Bronchial epithelial cell (primary cell): Measurements from ENCODE around the gene CD2AP. TPM values are rescaled to one million over a fixed set of nuclear protein-coding genes. Genes with fewer than 3 reads are reported as not detected.
"Not testable (repeated sequence)": the region's sequence is repeated elsewhere in the genome, so short reads cannot be mapped to it uniquely, and the experiment has no call there.

Experiments
- DNase-seq: peaks from one replicate; pipeline ENCODE4 v3.0.0-alpha.2; 2010; ENCODE audit warnings: low read depth
- FAIRE-seq: peaks from 2 replicates; lab custom pipeline; 2011; peaks lifted over from hg19 to GRCh38; lab: Jason Lieb, UNC
- H3K27me3 ChIP-seq: 2 replicates; pipeline ENCODE4 v1.5.1; 2011; ENCODE audit warnings: low read length; ENCODE audit not compliant: control insufficient read depth, insufficient read depth
- H3K36me3 ChIP-seq: 2 replicates; pipeline ENCODE4 v1.5.1; 2011; ENCODE audit warnings: low read length; ENCODE audit not compliant: control insufficient read depth, insufficient read depth
- H3K4me3 ChIP-seq: 2 replicates; pipeline ENCODE4 v1.5.1; 2011; ENCODE audit warnings: mild to moderate bottlenecking, low read depth, low read length, control low read depth
- total RNA-seq: library from RNA; depleted of rRNA; stranded (reverse); fragments of >200 nt; gene quantifications from 2 replicates; pipeline ENCODE4 v1.2.1, GENCODE V29; 2014
- TF ChIP-seq, protein P1 (sequence below): IDR thresholded peaks from 2 replicates; pipeline ENCODE4 v1.5.1; 2011; ENCODE audit warnings: mild to moderate bottlenecking, moderate library complexity, low read length, control low read depth, inconsistent platforms; ENCODE audit not compliant: insufficient read depth, severe bottlenecking

CD2AP gene
- total RNA-seq, 1 donor from 2014 or later = 24.0 TPM

DNA sequence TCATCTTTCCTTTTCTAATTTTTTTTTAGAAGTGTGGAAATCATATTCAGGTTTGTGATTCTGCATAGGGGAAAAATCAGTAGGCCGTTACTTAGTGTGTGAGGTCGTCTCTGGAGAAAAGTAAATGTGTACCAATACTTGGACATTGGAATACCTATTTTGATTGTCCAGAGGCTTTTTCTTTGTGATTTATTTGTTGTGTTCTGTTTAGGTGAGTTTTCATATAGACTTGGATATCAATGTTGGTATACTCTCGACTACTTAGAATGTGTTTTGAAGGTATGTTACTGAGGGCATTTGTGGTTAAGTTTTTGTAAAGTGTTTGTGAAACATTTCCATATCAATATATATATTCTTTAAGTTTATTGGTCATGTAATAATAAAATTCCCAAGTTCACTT is 2.3 kb downstream of the CD2AP start:
- no peak for DNase-seq
- H3K4me3 ChIP-seq = peak overlapping the region; percentile 95
- no peaks in the 10 kb centered on the region for H3K27me3 ChIP-seq
- TF ChIP-seq, protein P1, sequence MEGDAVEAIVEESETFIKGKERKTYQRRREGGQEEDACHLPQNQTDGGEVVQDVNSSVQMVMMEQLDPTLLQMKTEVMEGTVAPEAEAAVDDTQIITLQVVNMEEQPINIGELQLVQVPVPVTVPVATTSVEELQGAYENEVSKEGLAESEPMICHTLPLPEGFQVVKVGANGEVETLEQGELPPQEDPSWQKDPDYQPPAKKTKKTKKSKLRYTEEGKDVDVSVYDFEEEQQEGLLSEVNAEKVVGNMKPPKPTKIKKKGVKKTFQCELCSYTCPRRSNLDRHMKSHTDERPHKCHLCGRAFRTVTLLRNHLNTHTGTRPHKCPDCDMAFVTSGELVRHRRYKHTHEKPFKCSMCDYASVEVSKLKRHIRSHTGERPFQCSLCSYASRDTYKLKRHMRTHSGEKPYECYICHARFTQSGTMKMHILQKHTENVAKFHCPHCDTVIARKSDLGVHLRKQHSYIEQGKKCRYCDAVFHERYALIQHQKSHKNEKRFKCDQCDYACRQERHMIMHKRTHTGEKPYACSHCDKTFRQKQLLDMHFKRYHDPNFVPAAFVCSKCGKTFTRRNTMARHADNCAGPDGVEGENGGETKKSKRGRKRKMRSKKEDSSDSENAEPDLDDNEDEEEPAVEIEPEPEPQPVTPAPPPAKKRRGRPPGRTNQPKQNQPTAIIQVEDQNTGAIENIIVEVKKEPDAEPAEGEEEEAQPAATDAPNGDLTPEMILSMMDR = no peak
- no peaks in the 10 kb centered on the region for H3K36me3 ChIP-seq
- no peak for FAIRE-seq

GRCh38 chr6:47481213-47481612 is 3.6 kb downstream of the CD2AP start:
- not testable (repeated sequence) for DNase-seq, H3K4me3 ChIP-seq, H3K36me3 ChIP-seq, FAIRE-seq, H3K27me3 ChIP-seq

GRCh38 chr6:47481806-47482205 is 4.2 kb downstream of the CD2AP start:
- no peaks in the 10 kb centered on the region for H3K36me3 ChIP-seq
- TF ChIP-seq, protein P1 = no peak
- FAIRE-seq (no peak), DNase-seq (no peak)
- no peak overlapping the region for H3K4me3 ChIP-seq
- H3K27me3 ChIP-seq = no peaks in the 10 kb centered on the region

DNA sequence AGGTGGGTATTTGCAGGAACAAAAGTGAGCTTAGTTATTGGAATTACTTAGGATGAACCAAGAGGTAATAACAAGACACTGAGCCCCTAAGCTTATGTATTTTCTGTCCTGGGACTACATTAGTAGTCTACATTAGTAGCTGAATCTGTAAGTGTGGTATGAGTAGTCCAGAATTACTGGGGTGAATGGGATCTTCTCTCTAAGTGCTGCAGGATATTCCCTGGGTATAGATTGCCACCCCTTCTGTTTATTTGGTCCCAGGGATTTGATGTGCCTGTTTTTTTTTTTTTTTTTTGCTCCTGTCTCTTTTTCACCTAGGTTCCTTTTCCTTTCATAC is 5.9 kb downstream of the CD2AP start:
- FAIRE-seq (no peak), DNase-seq (no peak)
- Histone ChIP-seq H3K4me3 (no peak overlapping the region), H3K27me3 (no peaks in the 10 kb centered on the region), H3K36me3 (no peaks in the 10 kb centered on the region)
- TF ChIP-seq, protein P1 = no peak

GRCh38 chr6:47483853-47484546 is 6.4 kb downstream of the CD2AP start:
- no peaks in the 10 kb centered on the region for H3K36me3 ChIP-seq
- DNase-seq (peak; percentile 61), FAIRE-seq (no peak)
- TF ChIP-seq, protein P1 = no peak
- no peaks in the 10 kb centered on the region for H3K27me3 ChIP-seq
- no peak overlapping the region for H3K4me3 ChIP-seq

DNA sequence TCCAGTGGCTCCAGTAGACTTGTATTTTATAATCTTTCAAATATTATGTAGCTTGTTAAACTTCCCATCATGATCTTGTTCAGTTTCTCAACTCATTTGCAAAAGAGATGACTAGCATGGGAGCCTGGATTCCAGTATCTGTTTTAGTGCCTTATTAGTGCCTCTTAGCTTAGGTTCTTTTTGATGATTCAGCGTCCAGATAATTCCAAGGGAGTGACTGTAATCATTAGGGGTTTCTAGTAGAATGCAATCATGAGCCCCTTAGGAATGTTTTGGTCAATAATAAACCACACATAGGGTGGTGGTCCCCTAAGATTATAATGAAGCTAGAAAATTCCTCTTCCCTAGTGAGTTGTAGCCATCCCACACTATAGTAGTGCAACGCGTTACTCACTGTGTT is 7.0 kb downstream of the CD2AP start:
- Histone ChIP-seq H3K4me3 (no peak overlapping the region), H3K27me3 (no peaks in the 10 kb centered on the region), H3K36me3 (no peaks in the 10 kb centered on the region)
- DNase-seq = peak; percentile 86
- TF ChIP-seq, protein P1 = no peak
- FAIRE-seq = no peak
